GM13977 (cell line): Measurements from ENCODE around the gene TUBB4B.

Experiments used
- DNase-seq: peaks from one replicate; pipeline ENCODE4 v3.0.0; 2012; ENCODE audit warnings: low spot score
- CTCF ChIP-seq: IDR thresholded peaks from 2 replicates; pipeline ENCODE4 v1.5.1; 2012; ENCODE audit warnings: mild to moderate bottlenecking, control low read depth; ENCODE audit not compliant: insufficient read depth; ENCODE audit errors: extremely low read depth, missing control alignments
- in situ Hi-C: fragments of 300-500 bp; cut with MboI; formaldehyde crosslinking; loops from one replicate; pipeline ENCODE4 v1.12.0; 2022; ENCODE audit warnings: low sequenced_read_pairs, low pct_unique_long_range_greater_than_20kb, mixed read lengths, inconsistent platforms; ENCODE audit not compliant: unreplicated experiment

The TUBB4B gene

GRCh38 chr9:137273611-137274320 is 32.7 kb downstream of the TUBB4B start:
- no peak for TF ChIP-seq CTCF
- no peak for DNase-seq
- in situ Hi-C loops = no loop called here

GRCh38 chr9:137275203-137275587 is 34.1 kb downstream of the TUBB4B start:
- DNase-seq = no peak
- no peak for TF ChIP-seq CTCF
- in situ Hi-C loops = no loop called here

- in situ Hi-C loops = no loop called here
- TF ChIP-seq CTCF = no peak
Measured at GRCh38 chr9:137275588-137276472, 34.7 kb downstream of the TUBB4B start.

GRCh38 chr9:137276473-137277328 is 35.6 kb downstream of the TUBB4B start:
- no peak for TF ChIP-seq CTCF
- in situ Hi-C loops = no loop called here
- DNase-seq = no peak

More at GRCh38 chr9:137275588-137276472, 34.7 kb downstream of the TUBB4B start:
- DNase-seq = no peak

- in situ Hi-C loops = no loop called here
- TF ChIP-seq CTCF = peak; percentile 31
- peak; percentile 95 for DNase-seq
Measured at GRCh38 chr9:137277329-137278041, 36.4 kb downstream of the TUBB4B start, which contains the start of gene TOR4A. TSS of gene TOR4A (plus strand) at chr9:137277726. CDS start at chr9:137278690, 964 bp downstream.
